ENCODE measurements around the gene NEUROD1.

The NEUROD1 gene

GRCh38 chr2:181632733-181633401 lies 47.5 kb downstream of the NEUROD1 start:
- DNase-seq: no peak

GRCh38 chr2:181628590-181629585 lies 51.4 kb downstream of the NEUROD1 start:
- no peak for DNase-seq

GRCh38 chr2:181627545-181627944 lies 52.8 kb downstream of the NEUROD1 start:
- no peak for DNase-seq

GRCh38 chr2:181626671-181627070 lies 53.6 kb downstream of the NEUROD1 start:
- DNase-seq: no peak
